Subcutaneous abdominal adipose tissue (tissue), 5 donors: Measurements from ENCODE around the gene PIK3C3.
A peak's percentile ranks its signal among the peaks of the same experiment; 100 is the strongest.

Experiments used
- H3K27ac ChIP-seq: one replicate; pipeline ENCODE4 v1.7.0; 2013; ENCODE audit warnings: low read depth, mild to moderate bottlenecking, inconsistent platforms, low read length, moderate library complexity
- H3K27me3 ChIP-seq, 5 donors: one replicate each; pipeline ENCODE4 v1.7.0; 2013; ENCODE audit warnings: low read length in 5 of 5, inconsistent platforms in 1 of 5; ENCODE audit not compliant: control insufficient read depth in 5 of 5, insufficient read depth in 4 of 5
- H3K36me3 ChIP-seq, 5 donors: one replicate each; pipeline ENCODE4 v1.7.0; 2013; ENCODE audit warnings: low read length in 5 of 5; ENCODE audit not compliant: control insufficient read depth in 5 of 5, insufficient read depth in 5 of 5
- H3K4me1 ChIP-seq, 5 donors: one replicate each; pipeline ENCODE4 v1.7.0; 2013; ENCODE audit warnings: low read length in 5 of 5, mild to moderate bottlenecking in 3 of 5, moderate library complexity in 1 of 5; ENCODE audit not compliant: control insufficient read depth in 5 of 5, insufficient read depth in 5 of 5
- H3K4me3 ChIP-seq, 5 donors: one replicate each; pipeline ENCODE4 v1.7.0; 2013; ENCODE audit warnings: low read length in 5 of 5, low read depth in 1 of 5
- H3K9ac ChIP-seq, 5 donors: one replicate each; pipeline ENCODE4 v1.7.0; 2013; ENCODE audit warnings: low read length in 5 of 5, mild to moderate bottlenecking in 4 of 5, moderate library complexity in 3 of 5
- H3K9me3 ChIP-seq, 5 donors: one replicate each; pipeline ENCODE4 v1.7.0; 2013; ENCODE audit warnings: low read length in 5 of 5; ENCODE audit not compliant: control insufficient read depth in 5 of 5
- donor health status: healthy.
- donor health status: healthy.
- donor health status: healthy.
- donor health status: healthy.
- donor health status: healthy.

PIK3C3 gene

DNA sequence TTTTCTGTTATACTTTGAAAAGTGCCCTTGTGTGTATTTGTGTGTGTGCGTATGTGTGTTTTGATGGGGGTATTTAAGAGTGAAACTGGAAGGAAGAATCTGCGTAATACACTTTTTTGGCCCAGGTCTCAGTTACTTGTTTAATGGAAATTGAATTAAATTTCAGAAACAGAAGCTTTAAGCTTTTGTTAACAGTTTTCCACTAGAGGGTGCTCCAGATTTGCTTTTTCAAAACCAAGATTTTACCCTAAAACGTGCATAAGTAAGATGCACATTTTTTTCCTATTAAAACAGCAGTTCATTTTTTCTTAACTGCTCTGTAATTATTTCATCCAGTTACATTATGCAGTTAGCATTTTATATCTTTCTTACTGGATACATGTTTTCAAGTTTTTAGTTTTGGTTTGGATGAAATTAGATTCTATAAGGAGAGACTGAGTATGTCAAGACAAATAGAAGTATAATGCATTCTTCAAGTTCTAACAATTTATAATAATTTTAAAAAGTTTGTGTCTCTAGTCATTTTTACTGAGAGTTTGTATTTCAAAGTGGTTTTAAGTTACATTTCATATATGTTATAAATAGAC, 97.2 kb downstream of the PIK3C3 start:
- Histone ChIP-seq H3K9me3 (no peaks in the 10 kb centered on the region), H3K27me3 (no peaks in the 10 kb centered on the region), H3K36me3 (peaks cover 12 to 28% (median 18%) of the 10 kb centered on the region in 5 donors), H3K9ac (no peak overlapping the region), H3K4me3 (no peak overlapping the region), H3K27ac (no peak overlapping the region), H3K4me1 (peaks cover 0 to 11% (median 0%) of the 10 kb centered on the region in 5 donors)

DNA sequence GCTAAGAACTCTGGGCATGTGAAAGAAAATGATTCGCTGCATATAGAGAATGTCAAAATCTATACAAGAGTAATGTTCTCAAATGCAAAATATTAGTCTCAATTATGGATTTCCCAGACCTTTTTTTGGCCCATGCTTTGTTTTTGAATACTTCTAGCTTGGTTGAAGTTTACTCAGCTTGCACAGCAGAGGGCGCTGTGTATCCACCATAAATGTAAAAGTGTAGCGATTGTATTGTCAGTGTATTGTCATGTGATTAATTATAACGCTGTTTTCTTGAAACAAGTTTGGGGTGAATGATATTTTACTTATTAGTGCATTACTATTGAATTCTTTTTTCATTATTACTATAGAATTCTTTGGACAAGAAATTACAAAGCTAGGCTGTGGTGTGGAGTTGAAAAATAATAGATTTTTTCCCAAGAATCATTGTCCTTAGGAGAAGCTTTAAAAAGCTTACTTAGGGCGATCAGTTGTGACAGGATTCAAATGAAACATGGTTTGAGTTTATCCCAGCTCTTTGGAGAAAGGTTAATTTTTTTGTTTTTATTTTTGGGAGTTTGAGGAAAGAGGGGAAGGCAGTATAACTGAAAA, 98.3 kb downstream of the PIK3C3 start:
- no peaks in the 10 kb centered on the region for H3K9me3 ChIP-seq
- H3K4me1 ChIP-seq: peaks cover 0 to 7% (median 0%) of the 10 kb centered on the region in 5 donors
- H3K27me3 ChIP-seq: no peaks in the 10 kb centered on the region
- H3K9ac ChIP-seq: peak overlapping the region in 2 of 5 donors; percentile 15 to 60
- H3K4me3 ChIP-seq: peak overlapping the region in 2 of 5 donors; percentile 28 to 45
- no peak overlapping the region for H3K27ac ChIP-seq
- peaks cover 12 to 30% (median 18%) of the 10 kb centered on the region in 5 donors for H3K36me3 ChIP-seq

DNA sequence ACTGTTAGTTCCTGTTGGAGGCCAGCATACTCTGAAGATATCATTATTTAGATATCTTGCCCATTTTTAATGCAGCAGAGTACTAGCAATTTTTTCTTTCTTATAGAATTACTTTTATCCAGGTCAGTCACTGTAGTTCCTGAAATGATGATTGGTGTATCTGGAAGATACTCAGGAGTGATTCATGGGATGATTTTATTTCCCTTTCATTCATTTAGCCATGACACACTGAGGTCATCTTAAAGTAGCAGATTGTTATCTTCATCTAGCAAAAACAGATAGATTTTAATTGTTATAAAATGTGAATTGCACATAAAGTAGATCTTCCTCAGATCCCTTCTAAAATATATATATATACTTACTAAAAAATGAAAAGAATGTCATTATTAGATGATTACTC, 109.1 kb downstream of the PIK3C3 start:
- Histone ChIP-seq H3K4me3 (no peak overlapping the region), H3K36me3 (peaks cover 14 to 39% (median 23%) of the 10 kb centered on the region in 5 donors), H3K27ac (no peak overlapping the region), H3K27me3 (no peaks in the 10 kb centered on the region), H3K9ac (no peak overlapping the region), H3K9me3 (no peaks in the 10 kb centered on the region), H3K4me1 (no peaks in the 10 kb centered on the region)

- Histone ChIP-seq H3K36me3 (peaks cover 21 to 61% (median 32%) of the 10 kb centered on the region in 5 donors), H3K9ac (no peak overlapping the region), H3K27ac (no peak overlapping the region), H3K27me3 (no peaks in the 10 kb centered on the region), H3K4me1 (no peaks in the 10 kb centered on the region), H3K4me3 (no peak overlapping the region), H3K9me3 (no peaks in the 10 kb centered on the region)
Measured at GRCh38 chr18:42067518-42067917, 112.5 kb downstream of the PIK3C3 start.

GRCh38 chr18:42068030-42068429, 113.0 kb downstream of the PIK3C3 start:
- Histone ChIP-seq H3K4me1 (no peaks in the 10 kb centered on the region), H3K36me3 (peaks cover 25 to 60% (median 36%) of the 10 kb centered on the region in 5 donors), H3K27ac (no peak overlapping the region), H3K9ac (no peak overlapping the region), H3K4me3 (no peak overlapping the region), H3K9me3 (no peaks in the 10 kb centered on the region), H3K27me3 (no peaks in the 10 kb centered on the region)

DNA sequence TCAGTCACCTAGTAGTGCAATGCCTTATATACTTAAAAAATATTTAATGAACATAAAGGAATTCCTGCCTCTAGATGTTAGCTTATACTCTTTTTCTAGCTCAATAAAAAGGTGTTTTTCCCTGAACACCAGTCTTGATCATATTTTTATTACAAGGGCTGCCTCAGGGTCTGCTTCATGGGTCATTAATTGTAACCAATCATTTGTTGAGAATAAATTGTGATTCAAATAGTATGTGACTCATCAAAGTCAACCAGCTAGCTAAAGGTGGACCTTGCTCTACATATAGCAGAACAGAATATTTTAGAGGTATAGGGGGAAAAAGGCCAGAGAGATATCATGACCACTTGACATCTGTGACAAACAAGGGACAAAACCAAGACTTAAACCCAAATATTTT, 114.0 kb downstream of the PIK3C3 start:
- no peaks in the 10 kb centered on the region for H3K4me1 ChIP-seq
- H3K9ac ChIP-seq: no peak overlapping the region
- peaks cover 28 to 69% (median 40%) of the 10 kb centered on the region in 5 donors for H3K36me3 ChIP-seq
- no peak overlapping the region for H3K4me3 ChIP-seq
- H3K27ac ChIP-seq: no peak overlapping the region
- H3K27me3 ChIP-seq: no peaks in the 10 kb centered on the region
- H3K9me3 ChIP-seq: no peaks in the 10 kb centered on the region

DNA sequence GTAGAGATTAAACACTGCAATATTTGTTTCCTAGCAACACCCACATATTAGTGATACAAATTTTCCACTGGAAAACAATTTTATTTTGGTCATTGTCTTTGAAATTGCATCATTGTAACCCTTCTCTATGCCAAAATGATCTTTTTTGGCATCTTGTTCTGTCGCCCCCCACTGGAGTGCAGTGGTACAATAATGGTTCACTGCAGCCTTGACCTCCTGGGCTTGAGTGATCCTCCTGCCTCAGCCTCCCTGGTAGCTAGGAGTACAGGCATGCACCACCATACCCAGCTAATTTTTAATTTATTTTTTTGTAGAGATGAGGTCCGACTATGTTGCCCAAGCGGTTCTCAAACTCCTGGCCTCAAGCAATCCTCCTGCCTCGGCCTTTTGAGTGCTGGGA, 117.4 kb downstream of the PIK3C3 start:
- H3K36me3 ChIP-seq: peaks cover 22 to 61% (median 35%) of the 10 kb centered on the region in 5 donors
- H3K9ac ChIP-seq: no peak overlapping the region
- no peak overlapping the region for H3K27ac ChIP-seq
- no peak overlapping the region for H3K4me3 ChIP-seq
- H3K9me3 ChIP-seq: no peaks in the 10 kb centered on the region
- H3K4me1 ChIP-seq: no peaks in the 10 kb centered on the region
- no peaks in the 10 kb centered on the region for H3K27me3 ChIP-seq

- Histone ChIP-seq H3K9me3 (no peaks in the 10 kb centered on the region), H3K27me3 (no peaks in the 10 kb centered on the region), H3K36me3 (peaks cover 28 to 58% (median 32%) of the 10 kb centered on the region in 5 donors), H3K9ac (no peak overlapping the region), H3K27ac (no peak overlapping the region), H3K4me3 (no peak overlapping the region), H3K4me1 (no peaks in the 10 kb centered on the region)
Measured at GRCh38 chr18:42074704-42075103, 119.7 kb downstream of the PIK3C3 start.

DNA sequence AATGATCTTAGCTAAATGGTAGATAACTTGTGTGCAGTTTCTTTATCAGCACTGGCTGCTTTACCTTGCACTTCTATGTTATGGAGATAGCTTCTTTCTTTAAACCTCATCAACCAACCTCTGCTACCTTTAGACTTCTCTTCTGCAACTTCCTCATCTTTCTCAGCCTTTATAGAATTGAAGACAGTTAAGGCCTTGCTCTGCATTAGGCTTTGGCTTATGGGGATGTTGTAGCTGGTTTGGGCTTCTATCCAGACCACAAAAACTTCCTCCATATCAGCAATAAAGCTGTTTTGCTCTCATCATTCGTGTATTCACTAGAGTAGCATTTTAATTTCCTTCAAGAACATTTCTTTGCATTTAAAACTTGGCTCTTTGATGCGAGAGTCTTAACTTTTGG, 123.7 kb downstream of the PIK3C3 start:
- Histone ChIP-seq H3K27me3 (no peaks in the 10 kb centered on the region), H3K4me1 (no peaks in the 10 kb centered on the region), H3K9me3 (no peaks in the 10 kb centered on the region), H3K36me3 (peaks cover 22 to 47% (median 32%) of the 10 kb centered on the region in 5 donors), H3K27ac (no peak overlapping the region), H3K9ac (no peak overlapping the region), H3K4me3 (no peak overlapping the region)

DNA sequence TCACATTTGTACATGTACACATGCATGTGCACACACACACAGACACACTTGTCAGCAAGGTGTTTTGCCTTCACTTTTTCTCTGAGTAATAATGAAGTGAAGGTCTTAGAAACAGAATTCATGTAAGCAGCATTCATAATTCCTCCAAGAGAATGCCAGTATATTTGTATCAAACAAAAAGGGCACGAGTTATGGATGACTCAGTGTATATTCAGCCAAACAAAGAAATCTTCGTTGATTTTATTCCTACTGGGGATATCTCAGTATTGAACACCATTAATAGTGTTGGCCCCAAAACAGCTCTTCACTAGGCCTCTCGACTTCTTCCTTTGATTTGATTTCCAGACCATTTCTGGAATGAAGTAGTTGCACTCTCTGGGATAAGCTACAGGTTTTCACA, 125.3 kb downstream of the PIK3C3 start:
- no peak overlapping the region for H3K4me3 ChIP-seq
- no peaks in the 10 kb centered on the region for H3K4me1 ChIP-seq
- H3K9me3 ChIP-seq: no peaks in the 10 kb centered on the region
- H3K9ac ChIP-seq: no peak overlapping the region
- H3K27me3 ChIP-seq: no peaks in the 10 kb centered on the region
- peaks cover 22 to 45% (median 36%) of the 10 kb centered on the region in 5 donors for H3K36me3 ChIP-seq
- H3K27ac ChIP-seq: no peak overlapping the region
